NCI-H82 treated with DMSO at 0.1 percent for 48 hours (cell line): ENCODE measurements around the gene UBA52.
"Not testable (repeated sequence)": the region's sequence is repeated elsewhere in the genome, so short reads cannot be mapped to it uniquely, and the experiment has no call there.

Experiments used
- DNase-seq: peaks from one replicate; lab custom pipeline; 2025; ENCODE audit not compliant: unreplicated experiment; lab: John Stamatoyannopoulos, UW

Gene UBA52

DNA sequence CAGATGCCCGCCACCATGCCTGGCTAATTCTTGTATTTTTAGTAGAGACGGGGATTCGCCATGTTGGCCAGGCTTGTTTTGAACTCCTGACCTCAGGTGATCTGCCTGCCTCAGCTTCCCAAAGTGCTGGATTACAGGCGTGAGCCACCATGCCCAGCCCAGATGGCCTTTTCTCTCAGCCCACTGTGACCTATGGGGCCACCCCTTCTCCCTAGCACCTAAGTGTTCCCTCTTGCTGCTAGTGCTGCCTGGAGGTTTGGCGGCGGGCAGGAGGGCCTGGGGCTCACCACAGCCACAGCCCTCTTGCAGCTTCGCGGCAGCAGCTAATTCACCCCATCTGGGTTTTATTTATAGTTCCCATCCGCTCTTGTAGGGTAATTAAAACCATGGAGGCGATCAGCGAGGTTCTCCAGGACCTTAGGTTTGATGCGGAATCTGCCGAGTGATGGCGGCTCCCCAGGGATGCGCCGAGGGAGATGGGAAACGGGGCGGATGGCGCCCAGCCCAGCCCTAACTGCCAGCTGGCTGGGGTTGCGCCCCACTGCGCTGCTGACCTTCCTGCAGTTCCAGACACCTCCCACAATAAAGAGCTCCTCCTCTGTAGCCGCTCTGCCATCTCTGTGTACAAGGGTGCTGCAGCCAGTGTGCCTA is 20.2 kb downstream of the UBA52 start:
- DNase-seq: no peak

DNA sequence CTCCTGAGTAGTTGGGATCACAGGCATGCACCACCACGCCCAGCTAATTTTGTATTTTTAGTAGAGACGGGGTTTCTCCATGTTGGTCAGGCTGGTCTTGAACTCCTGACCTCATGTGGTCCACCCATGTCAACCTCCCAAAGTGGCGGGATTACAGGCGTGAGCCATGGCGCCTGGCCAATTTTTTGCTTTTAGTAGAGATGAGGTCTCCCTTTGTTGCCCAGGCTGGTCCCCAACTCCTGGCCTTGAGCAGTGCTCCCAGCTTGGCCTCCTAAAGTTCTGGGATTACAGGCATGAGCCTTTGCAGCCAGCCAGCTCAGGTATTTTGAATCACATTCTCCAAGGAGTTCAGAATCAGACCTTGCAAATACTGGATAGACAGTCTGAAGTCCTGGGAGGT is 21.1 kb downstream of the UBA52 start:
- not testable (repeated sequence) for DNase-seq

DNA sequence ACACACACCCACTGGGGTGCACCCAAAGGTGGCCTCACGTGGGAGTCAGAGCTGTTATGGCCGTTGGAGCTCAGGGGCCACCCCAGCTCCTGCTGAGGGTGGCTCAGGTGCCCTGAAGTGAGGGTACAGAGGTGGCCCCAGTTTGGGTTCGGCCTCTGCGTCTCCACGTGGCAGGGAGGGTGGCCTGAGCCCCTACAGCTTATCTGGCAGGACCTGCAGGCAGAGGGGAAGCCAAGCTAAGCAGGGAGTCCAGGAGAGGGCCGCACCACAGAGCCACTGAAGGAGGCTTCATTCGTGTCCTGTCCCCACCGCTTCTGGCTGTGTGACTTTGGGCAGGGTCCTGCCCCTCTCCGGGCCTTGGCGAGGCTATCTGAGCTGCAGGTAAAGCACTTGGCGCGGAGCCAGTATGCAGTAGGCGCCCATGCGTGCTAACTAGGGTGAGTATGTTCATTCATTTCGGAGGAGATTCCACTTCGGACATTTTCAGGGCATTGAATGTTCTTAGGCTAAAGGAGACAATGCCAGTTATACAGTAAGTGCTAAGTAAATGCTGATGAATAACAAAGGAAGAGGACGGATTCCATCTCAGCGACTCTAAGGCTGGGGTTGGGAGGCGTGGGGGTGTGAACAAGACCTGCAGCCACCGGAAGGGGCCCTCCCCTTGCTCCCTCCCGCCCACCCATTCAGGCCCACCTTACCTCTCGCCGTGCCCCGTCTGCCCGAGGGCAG is 21.9 kb downstream of the UBA52 start:
- DNase-seq: no peak

DNA sequence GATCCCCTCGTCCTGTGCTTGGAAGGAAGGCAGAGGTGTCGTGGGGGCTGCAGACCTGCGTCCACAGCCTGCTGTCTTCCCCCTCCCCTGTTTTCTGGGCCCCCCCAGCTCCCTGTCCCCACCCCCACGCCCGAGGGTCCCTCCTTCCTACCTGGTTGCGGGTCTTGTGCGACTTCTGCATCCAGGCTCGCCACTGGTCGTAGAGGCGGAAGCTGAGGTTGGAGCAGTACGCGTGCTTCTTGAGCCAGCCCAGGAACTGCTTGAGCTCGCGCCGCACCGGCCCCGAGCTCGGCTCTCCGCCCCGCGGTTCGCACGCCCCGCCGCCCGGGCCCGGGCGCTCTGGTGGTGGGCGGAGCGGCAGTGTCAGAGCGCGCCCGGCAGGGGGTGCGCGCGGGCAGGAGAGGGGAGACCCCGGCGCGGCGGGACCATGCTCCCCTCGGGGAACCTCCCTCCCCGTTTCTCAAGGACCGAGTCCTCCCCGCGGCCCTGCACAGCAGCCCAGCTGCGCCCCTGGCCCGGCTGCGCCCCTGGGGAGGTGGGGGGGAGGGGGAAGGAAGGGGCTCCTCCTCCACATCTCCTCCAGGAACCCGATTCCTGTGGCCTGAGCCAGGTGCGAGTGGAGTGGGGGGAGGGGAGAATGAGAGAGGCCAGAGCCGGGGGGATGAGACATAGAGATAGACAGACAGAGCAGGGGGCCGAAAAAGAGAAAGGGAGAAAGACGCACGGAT is 22.6 kb downstream of the UBA52 start:
- peak; percentile 56 for DNase-seq

DNA sequence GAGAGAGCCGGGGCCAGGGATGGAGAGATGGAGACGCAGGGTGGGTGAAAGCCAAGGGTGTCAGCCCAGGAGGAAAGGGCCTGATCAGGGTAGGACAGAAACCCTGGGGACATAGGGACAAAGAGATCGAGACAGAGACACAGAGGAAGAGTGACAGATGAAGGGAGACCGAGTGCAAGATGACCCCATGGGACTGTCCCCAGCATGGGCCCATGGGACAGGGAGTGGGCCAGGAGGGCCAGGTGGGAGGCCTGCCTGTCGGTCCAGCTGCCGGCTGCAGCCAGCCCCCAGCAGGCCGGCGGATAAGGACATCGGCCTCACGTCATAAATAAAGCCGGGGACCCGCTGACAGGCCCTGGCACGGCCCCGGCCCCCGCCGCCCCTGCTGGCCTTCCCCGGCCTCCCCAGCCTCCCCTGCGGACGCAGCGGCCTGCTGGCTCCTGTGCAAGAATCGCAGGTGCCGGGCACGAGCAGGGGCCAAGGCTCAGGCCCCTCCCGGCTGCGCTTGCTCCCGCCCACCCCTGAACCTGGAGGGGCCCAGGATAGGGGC is 23.2 kb downstream of the UBA52 start:
- peak; percentile 56 for DNase-seq

DNA sequence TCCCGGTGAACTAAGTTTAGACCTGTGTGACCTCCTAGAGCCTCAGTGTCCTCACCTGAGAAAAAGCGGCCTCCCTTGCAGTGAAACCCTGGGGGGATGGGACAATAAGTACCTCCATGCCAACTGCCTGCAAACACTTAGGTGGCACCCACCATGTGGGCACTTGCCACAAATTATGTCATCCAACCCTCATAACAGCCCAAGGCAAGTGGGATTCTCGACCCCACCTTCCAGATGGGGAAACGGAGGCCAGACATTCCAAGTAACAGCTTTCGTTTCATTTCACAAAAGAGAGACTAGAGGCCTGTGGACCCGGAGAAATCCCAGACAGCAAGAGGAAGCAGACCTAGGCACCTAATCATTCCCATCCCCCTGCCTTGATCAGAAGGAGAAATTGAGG is 23.8 kb downstream of the UBA52 start:
- DNase-seq: no peak

DNA sequence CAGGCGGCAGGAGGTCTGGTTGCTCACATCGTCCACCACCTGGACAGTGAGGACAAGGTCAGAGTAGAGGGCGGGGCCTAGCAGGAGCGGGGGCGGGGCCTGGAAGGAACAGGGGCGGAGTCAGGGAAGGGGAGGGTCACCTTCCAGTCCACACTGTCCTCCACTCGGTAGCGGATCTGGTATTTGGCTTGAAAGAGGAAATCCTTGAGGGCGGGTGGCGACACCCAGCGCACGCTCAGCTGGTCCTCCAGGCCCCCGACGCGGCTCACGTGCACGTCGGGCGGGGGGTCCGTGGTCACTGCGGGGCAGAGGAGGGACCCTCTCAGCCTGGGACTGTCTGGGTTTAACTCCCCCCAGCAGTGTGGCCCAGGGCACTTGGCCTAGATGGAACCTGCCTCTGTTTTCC is 25.1 kb downstream of the UBA52 start:
- DNase-seq: peak; percentile 84

DNA sequence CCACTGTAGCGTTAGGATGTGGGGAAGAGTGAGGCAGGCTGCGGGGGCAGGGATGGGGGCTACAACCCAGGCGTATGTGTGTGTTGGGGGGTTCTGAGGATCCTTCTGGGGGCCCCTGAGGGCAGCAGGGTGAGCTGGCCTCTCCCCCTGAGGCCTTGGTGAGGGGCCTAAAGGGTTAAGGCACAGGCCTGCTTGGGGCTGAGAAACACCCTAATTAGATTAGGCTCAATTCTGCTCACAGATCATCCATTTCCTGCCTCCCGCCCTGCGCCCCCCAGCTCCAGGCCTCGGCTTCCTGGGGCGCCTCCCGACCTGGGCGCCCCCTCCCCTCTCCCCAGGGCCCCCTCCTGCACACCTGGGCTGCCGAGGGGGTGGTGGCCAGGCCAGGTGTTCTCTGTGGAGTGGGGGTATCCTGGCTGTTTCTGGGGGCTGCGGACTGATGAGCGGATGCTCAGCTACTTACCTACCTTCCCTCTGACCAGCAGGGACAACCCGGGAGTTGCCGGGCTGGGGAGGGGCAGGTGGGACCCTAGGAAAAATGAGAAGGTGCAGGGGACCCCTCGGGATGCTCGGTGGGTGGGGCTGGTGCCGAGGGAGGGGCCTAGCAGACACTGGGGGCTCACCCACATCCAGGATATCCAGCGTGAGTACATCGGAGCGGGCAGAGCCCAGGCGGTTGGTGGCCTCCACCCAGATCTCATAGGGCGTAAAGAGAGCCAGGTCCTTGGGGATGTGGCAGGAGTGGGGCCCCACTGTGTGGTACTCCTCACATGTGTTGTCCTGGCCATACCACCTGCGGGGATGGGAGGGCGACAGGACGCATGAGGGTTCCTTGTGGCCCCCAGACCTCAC is 26.4 kb downstream of the UBA52 start:
- peak; percentile 67 for DNase-seq

DNA sequence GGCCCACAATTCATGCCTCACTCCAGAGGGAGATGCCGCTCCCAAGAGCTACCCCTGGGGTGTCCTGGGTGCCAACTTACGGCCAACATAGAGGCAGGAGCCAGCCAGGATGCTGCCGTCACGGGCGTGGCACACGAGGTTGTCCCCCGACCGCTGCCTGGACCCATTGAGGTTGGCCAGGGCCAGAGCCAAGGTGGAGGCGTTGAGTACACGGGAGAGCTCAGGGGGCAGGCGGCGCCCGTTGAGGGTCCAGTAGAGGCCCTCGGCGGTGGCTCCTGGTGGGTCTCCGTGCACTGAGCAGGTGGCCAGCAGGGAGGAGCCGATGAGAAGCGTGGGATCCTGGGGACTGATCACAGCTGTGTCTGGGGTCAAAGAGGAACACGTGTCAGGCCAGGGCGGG is 27.8 kb downstream of the UBA52 start:
- no peak for DNase-seq

DNA sequence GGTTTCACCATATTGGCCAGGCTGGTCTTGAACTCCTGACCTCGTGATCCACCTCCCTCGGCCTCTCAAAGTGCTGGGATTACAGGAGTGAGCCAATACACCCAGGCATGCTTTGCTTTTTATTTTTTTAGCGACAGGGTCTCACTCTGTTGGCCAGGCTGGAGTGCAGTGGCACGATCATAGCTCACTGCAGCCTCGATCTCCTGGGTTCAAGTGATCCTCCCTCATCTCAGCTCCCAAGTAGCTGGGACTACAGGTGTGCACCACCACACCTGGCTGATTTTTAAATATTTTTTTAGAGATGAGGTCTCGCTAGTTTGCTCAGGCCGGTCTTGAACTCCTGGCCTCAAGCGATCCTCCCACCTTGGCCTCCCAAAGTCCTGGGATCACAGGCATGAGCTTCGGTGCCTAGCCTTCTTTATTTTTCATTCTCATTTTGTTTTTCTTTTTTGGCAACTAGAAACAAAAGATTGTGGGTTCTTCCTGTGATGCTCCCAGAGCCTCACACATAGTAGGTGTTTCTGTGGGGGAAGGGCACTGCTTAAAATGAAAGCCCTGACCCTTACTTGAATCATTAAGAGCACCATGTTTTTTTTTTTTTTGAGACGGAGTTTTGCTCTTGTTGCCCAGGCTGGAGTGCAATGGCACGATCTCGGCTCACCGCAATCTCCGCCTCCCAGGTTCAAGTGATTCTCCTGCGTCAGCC is 29.2 kb downstream of the UBA52 start:
- not testable (repeated sequence) for DNase-seq

DNA sequence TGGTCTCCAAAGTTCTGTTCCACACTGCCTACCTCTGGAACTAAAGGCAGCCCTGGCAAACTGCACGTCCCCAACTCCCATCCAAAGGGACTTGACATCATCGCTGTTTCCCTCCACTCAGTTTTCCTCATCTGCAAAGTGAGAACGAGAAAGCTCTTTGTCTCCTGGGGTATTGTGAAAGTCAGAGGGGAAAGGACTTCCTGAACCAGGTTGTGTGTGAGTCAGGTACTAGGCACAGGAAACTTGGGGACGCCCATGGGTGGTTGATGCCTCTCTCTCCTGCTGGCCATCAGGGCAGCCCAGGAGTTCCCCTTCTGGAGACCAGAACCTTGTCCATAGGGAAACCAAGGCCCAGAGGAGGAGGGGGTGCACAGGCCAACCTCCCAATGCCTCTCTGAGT is 30.2 kb downstream of the UBA52 start:
- no peak for DNase-seq

DNA sequence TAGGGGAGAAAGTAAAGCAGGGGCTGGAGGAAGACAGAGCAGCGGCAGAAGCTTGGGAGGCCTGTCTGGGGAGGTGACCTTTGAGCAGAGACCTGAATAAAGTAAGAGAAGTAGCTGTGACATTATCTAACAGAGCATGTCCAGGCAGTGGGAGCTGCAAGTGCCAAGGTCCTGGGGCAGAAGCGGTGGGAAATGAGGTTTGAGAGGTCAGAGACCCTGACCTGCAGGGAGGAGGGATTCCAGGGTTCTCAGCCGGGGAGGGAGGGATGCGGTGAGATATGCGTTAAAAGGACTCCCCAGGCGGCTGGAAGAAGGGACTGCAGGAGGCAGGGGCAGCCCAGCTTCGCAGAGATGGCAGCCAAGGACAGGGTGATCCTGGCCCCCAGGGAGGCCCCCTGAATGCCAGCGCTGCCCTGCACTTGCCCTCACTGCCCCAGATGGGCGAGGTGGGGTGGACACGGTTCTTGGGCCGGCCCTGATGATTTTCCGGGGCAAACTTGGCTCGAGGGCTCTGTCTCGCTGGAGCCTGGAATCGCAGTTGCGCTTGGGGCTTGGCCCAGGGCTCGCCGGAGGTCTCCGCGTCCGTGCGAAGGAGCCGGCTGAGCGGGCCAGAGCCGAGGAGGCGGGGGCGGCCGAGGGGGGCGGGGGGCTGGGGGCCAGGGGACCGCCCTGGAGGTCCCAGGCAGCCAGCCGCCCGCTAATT is 31.7 kb downstream of the UBA52 start:
- peak; percentile 15 for DNase-seq

DNA sequence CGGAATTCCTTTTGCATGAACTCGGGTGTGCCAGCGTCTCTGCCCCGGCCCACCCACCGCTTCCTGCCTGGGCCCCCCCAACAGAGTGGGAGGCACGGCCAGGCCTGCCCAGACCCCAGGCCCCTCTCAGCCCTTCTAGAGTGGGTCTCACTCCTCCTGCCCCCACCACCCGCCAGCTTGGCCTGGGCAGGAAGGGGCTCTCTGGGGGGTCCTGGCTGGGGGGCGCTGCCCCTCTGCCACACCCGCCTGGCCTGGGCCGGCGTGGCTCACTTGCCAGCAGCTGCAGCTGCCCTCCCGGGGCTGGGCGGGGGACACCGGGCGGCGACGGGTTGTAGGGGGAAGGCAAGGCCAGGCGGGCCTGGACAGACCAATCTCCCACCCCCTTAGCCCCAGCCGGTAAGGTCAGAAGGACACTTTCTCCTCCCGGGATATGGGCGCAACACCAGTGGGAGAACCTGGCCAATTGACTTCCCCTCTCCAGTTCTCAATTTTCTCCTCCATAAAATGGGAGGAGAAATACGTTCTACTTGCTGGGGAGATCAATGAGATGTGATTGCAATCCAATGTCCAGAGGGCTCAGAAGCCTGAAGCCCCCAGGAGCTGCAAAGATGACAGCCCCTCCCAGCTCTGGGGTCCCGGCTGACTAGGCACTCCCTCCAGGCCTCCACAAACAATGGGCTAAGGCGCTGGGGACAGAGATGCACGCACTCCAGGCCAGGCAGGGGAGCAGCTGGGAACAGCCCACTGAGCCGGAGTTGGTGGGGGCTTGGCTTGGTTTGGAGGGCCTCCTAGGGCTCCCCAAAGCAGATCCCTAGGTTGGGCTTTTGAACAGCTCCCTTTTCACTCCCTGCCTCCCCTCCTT is 32.5 kb downstream of the UBA52 start:
- no peak for DNase-seq

DNA sequence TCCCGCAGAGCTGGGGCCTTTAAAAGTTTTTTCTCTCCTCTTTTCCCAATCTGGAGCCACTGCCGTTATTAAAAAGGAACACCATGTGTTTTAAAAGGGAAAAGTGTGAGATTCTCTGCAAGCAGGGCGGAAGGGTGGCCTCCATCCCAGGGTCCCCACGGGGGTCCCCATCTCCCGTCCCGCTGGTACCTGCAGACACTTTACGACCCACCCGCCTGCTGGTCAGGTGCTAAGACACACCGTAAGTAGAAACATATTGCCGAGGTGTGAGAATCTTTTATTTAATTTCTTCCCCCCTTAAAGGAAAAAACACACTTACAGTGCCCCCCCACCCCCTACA is 33.1 kb downstream of the UBA52 start:
- DNase-seq: no peak

DNA sequence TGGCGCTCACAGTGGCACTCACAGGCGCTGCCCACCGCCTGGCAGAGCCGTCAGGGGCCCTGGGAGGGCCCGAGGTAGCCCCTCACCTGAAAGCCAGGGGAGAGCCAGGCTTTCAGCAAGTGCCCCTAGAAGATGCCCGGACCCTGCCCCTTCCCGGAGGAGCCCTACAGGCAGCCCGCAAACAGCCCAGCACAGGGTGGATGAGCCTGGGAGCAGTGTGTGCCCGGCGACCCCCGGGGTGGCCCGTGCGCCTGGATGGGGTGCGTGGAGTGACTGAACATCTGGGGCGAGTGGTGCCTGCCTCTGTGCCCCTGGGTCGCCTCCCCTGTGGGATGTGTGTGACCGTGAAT is 33.5 kb downstream of the UBA52 start:
- no peak for DNase-seq

DNA sequence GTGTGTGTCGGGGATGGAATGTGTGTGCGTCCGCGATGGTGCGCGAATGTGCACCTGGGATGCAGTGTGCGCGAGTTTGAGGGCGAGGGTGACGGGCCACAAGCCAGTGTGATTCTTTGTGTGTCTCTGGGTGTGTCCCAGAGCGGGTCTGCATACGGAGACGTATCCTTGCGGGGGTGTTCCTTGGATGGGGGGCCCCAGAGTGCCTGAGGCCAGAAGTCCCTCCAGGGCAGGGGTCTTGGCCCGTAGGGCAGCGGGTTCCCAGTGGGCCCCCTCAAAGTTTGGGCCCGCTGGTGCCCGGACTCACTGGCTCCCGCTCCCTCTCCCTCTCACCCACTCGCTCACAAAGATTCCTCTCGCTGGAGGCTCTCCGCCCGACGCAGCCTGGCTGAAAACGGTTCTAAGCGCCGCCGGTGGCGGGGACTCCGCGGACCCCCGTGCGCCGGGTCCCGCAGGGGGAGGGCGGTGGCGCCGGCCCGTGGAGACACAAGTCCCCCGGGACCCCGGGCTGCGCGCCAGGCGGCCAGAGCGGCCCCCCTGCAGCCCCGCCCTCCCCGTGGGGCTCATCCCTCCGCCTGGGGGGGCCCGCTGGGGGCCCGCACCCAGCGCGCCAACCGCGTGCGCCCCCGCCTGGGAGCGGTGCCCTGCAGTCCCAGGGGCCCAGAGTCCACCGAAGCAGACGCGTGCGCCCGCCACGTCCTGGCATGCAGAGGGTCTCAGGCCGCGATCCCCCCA is 34.1 kb downstream of the UBA52 start:
- DNase-seq: no peak

DNA sequence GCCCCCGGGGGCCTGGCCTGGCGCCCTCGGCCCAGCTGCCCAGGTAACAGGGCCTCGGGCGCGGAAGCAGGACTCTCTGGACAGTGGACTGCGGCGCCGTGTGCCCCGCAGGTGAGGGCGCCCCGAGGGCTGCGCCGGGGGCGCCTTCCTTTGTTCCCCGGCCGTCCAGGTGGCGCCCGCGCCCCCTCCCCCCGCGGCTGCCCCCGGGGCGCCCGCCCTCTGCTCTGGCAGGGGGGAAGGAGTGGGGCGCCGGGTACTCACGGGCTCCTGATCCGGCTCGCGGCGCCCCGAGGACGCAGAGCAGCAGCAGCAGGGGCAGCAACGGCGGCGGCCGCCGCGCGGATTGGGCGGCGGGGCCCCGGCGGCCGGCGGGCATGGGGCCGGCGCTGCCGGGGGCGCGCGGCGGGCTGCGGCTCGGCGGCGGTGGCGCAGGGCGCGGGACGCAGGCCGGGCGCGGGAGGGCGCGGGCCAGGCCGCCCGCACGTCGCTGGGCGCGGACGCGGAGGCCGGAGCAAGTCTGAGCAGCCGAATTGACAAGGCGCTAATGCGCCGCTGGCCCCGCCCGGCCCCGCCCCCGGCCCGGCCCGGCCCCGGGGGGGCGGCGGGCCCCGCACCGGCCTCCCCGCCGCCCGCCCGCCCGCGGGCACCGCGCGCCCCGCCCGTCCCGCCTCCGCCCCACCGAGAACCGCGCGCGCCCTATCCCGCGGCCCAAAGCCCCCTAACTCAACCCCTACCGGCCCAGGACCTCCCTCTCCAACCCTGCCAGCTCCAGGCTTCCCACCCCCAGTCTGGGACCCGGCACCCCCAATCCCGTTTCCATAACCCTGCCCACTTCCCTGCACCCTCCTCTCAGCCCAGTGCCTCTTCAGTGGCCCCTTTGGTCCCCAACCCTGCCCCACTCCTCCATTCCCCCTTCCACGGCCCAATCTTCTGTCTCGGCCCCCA is 34.9 kb downstream of the UBA52 start, which contains the start of gene CRLF1:
TSS of gene CRLF1 (minus strand) at position 519 of the 945 bp plus-strand sequence. CDS start at position 376, 143 bp downstream.
- no peak for DNase-seq
